ENCODE measurements around the gene BMPER.

- TF ChIP-seq CTCF (IDR thresholded peaks at IDR 0.05) (no peak), POLR2A (IDR thresholded peaks at IDR 0.05) (no peak)
These were observed 28.4 kb downstream of the BMPER start for GRCh38 chr7:33933611-33934281.

Data from lower leg skin (tissue), 3 donors.